BJ (cell line): ENCODE results near the gene RARRES2. TPM values are rescaled to one million over a fixed set of nuclear protein-coding genes. Genes with fewer than 3 reads are reported as not detected.
"Not testable (repeated sequence)": the region's sequence is repeated elsewhere in the genome, so short reads cannot be mapped to it uniquely, and the experiment has no call there.

Experiments
- CTCF ChIA-PET: fragments of 350-600 bp; formaldehyde crosslinking; extraction: SDS; loops from one replicate; lab custom pipeline; 2021; ENCODE audit warnings: antibody characterized with exemption, inconsistent platforms; lab: Yijun Ruan, JAX
- POLR2A ChIA-PET: fragments of 300-600 bp; sonication (Branson Sonifier 250); formaldehyde crosslinking; extraction: SDS; loops from one replicate; lab custom pipeline; 2021; ENCODE audit warnings: antibody characterized with exemption; lab: Charles Lee
- DNase-seq: peaks from one replicate; pipeline ENCODE4 v3.0.0-alpha.2; 2011; ENCODE audit warnings: low read depth
- H3K27me3 ChIP-seq: 2 replicates; pipeline ENCODE4 v1.6.0; 2011; ENCODE audit warnings: low read length; ENCODE audit not compliant: control insufficient read depth, insufficient read depth
- H3K36me3 ChIP-seq: 2 replicates; pipeline ENCODE4 v1.5.1; 2011; ENCODE audit warnings: low read length; ENCODE audit not compliant: control insufficient read depth, insufficient read depth
- H3K4me3 ChIP-seq: 2 replicates; pipeline ENCODE4 v1.5.1; 2011; ENCODE audit warnings: low read depth, mild to moderate bottlenecking, control low read depth, low read length
- polyA plus RNA-seq: library from polyadenylated mRNA; depleted of rRNA; stranded (reverse); fragments of >200 nt; gene quantifications from 2 replicates; pipeline ENCODE4 v1.2.3, GENCODE V29; 2011
- TF ChIP-seq, protein P1 (sequence below): IDR thresholded peaks from 2 replicates; pipeline ENCODE4 v1.5.1; 2011; ENCODE audit warnings: low read depth, mild to moderate bottlenecking, control low read depth, inconsistent platforms, low read length, moderate library complexity; ENCODE audit not compliant: insufficient read depth

RARRES2 gene
- polyA plus RNA-seq, 1 experiment: 6.3 TPM

DNA sequence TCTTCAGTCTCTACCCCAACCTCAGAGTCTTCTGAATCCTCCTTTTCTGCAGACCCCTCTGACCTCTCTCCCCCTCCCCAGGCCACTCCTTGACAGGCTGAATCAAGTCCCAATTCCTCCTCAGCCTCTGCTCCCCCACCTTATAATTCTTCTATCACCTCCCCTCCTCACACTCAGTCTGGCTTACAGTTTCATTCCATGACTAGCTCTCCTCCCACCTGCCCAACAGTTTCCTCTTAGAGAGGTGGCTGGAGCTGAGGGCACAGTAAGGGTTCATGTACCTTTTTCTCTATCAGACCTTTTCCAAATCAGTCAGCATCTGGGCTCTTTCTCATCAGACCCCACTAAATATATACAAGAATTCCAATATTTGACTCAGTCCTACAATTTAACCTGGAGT lies 32.9 kb downstream of the RARRES2 start:
- Histone ChIP-seq H3K27me3 (no peaks in the 10 kb centered on the region), H3K4me3 (no peak overlapping the region), H3K36me3 (no peaks in the 10 kb centered on the region)
- POLR2A ChIA-PET: no interaction called here
- CTCF ChIA-PET: no interaction called here
- DNase-seq: no peak
- TF ChIP-seq, protein P1, sequence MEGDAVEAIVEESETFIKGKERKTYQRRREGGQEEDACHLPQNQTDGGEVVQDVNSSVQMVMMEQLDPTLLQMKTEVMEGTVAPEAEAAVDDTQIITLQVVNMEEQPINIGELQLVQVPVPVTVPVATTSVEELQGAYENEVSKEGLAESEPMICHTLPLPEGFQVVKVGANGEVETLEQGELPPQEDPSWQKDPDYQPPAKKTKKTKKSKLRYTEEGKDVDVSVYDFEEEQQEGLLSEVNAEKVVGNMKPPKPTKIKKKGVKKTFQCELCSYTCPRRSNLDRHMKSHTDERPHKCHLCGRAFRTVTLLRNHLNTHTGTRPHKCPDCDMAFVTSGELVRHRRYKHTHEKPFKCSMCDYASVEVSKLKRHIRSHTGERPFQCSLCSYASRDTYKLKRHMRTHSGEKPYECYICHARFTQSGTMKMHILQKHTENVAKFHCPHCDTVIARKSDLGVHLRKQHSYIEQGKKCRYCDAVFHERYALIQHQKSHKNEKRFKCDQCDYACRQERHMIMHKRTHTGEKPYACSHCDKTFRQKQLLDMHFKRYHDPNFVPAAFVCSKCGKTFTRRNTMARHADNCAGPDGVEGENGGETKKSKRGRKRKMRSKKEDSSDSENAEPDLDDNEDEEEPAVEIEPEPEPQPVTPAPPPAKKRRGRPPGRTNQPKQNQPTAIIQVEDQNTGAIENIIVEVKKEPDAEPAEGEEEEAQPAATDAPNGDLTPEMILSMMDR: no peak

DNA sequence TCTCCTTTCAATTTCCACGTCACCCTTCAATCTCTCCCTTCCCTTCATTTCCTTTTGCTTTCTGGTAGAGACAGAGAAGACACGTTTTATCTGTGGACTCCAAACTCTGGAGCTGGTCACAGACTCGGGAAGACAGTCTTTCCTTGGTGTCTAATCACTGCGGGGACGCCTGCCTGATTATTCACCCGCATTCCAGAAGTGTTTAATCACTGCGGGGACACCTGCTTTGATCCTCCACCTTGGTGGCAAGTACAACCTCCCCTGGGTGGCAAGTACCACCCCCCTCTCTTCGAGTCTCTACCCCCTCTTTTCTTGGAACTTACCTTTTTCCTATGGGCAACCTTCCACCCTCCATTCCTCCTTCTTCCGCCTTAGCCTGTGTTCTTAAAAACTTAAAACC lies 33.5 kb downstream of the RARRES2 start:
- Histone ChIP-seq H3K36me3 (no peaks in the 10 kb centered on the region), H3K4me3 (no peak overlapping the region), H3K27me3 (no peaks in the 10 kb centered on the region)
- no peak for DNase-seq
- TF ChIP-seq, protein P1: no peak
- ChIA-PET POLR2A (no interaction called here), CTCF (no interaction called here)

DNA sequence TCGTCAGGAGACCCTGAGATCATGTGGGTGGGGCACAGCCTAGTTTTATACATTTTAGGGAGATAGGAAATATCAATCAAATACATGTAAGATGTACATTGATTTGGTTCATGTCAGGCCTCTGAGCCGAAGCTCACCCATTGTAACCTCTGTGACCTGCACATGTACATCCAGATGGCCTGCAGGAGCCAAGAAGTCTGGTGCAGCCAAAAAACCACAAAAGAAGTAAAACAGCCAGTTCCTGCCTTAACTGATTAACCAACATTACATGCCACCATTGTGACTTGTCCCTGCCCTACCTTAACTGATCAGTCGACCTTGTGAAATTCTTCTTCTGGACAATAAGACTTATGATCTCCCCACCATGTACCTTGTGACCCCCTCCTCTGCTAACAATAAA lies 34.3 kb downstream of the RARRES2 start:
- POLR2A ChIA-PET: no interaction called here
- DNase-seq: no peak
- H3K27me3 ChIP-seq: no peaks in the 10 kb centered on the region
- no peaks in the 10 kb centered on the region for H3K36me3 ChIP-seq
- TF ChIP-seq, protein P1: no peak
- no peak overlapping the region for H3K4me3 ChIP-seq
- CTCF ChIA-PET: no interaction called here

DNA sequence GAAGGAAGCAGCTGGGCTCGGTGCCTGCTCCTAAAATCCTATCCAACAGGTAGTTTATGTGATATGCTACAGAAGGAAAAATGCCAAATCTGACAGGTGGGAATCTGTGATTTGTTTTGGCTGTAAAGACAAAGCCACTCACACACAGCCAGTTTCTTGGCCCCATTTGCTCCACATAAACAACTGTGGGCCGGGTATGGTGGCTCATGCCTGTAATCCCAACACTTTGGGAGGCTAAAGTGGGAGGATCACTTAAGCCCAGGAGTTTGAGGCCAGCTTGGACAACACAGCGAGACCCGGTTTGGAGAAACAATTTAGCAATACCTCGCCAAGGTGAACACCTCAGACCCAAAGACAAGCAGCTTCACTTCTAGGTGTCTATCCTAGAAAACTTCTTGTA lies 35.1 kb downstream of the RARRES2 start:
- H3K27me3 ChIP-seq, H3K4me3 ChIP-seq, POLR2A ChIA-PET, DNase-seq, H3K36me3 ChIP-seq, CTCF ChIA-PET: not testable (repeated sequence)

DNA sequence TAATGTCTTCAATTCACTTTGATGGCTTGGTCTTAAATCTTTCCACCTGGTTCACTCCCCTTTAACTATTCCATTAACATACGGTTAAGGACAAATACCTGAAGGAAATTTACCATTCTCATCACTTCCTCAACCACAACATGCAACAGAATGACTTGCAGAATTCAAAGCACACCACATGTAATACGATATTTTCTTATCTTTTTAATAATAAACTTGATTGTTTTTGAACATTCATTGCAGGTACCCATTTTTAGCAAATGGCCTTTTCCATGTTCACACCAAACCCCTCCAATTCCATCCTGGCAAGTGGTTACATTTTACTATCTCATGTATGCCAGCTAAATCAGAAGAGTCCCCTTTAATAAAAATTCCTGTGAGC lies 35.5 kb downstream of the RARRES2 start:
- CTCF ChIA-PET, POLR2A ChIA-PET, H3K4me3 ChIP-seq, H3K27me3 ChIP-seq, DNase-seq, H3K36me3 ChIP-seq: not testable (repeated sequence)

GRCh38 chr7:150305259-150305902 lies 36.0 kb downstream of the RARRES2 start:
- DNase-seq, H3K4me3 ChIP-seq, H3K36me3 ChIP-seq, POLR2A ChIA-PET, CTCF ChIA-PET, H3K27me3 ChIP-seq: not testable (repeated sequence)

DNA sequence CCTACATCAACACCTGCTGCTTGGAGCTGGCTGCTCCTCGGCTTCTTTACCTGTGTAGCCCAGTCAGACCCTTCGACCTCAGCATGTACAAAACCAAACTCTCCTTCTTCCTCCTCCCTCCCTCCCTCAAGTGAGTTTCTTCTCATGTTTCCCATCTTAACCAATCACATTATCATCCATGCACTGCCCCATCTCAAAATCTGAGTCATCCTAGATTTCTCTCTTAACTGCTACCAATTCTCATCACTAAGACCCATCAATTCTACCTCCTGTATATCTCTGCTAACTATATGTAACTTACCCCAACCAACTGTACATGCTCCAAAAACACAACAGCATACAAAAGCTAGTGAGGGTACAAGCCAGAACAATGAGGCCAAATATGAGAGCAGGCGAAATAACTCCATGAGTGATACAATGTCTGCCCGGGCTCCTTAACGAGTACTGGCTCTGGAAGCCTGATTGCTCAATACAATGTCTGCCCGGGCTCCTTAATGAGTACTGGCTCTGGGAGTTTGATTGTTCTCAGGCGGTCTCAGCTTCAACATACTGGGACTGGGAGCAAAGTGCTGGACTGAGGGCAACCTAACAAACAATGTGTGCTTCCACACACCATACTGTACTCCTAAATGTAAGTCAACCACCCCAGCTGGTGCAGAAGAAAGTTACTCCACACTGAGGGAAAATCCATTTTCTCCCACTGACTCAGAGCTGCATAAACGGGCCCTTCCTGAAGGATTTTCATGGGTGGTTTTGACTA lies 36.8 kb downstream of the RARRES2 start:
- DNase-seq, H3K36me3 ChIP-seq, POLR2A ChIA-PET, H3K27me3 ChIP-seq, H3K4me3 ChIP-seq, CTCF ChIA-PET: not testable (repeated sequence)

DNA sequence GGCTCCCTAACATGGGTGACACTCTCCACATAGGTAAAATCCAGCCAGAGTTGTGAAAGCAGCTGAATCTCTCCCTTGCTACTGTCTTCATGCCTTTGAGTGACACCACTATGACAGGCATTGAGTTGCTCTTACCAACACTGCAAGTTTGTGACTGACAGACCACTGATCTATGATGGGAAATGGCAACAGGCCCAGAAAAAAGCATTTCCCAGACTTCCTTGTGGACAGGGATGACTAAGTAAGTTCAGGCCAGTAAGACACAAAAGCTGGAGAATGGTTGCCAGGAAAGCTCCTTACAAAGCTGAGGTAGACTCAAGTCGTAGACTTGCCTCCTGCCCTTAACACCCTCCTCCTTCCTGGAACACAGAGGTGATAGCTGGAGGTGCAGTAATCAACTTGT lies 38.5 kb downstream of the RARRES2 start:
- H3K4me3 ChIP-seq, CTCF ChIA-PET, POLR2A ChIA-PET, H3K36me3 ChIP-seq, H3K27me3 ChIP-seq, DNase-seq: not testable (repeated sequence)

DNA sequence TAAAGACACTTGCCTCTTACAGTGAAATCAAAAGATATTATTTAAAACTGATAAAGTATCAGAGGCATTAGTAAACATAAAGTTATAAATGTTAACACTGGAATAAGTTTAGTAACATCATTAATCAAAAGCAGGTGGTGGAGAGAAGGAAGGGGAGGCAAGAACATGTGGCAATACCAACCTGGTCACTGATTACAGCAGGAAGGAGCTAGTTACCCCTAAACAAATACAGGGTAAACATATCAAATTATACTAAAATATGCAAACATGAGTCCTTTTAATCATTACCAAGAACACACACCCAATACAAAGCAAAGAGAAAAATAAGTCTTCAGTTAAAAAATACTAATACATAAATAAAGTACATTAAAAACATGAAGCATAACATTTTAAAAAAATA lies 43.5 kb downstream of the RARRES2 start:
- H3K4me3 ChIP-seq, CTCF ChIA-PET, H3K27me3 ChIP-seq, DNase-seq, H3K36me3 ChIP-seq, POLR2A ChIA-PET: not testable (repeated sequence)

DNA sequence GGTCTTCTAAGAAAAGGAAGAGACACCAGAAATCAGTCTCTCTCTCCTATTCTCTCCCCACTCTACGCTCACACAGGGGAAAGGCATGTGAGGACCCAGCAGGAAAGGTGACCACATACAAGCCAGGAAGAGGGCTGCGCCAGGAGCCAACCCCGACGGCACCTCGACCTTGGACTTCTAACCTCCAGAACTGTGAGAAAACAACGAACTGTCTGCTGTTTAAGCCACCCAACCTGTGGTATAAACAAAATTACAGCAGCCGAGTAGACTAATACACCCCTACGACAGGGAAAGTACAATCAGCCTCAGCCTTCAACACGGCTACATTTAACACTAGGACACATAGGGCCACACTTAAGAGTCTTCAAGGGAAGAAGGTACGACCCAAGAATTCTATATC lies 44.6 kb downstream of the RARRES2 start:
- H3K4me3 ChIP-seq, H3K27me3 ChIP-seq, CTCF ChIA-PET, DNase-seq, H3K36me3 ChIP-seq, POLR2A ChIA-PET: not testable (repeated sequence)
